HG03025 (cell line): ENCODE results near the gene TRAPPC11.

Source experiments
- ATAC-seq: cut with Tn5 transposase; IDR thresholded peaks from one replicate; pipeline ENCODE4 v1.9.1; 2021; ENCODE audit warnings: mild to moderate bottlenecking, moderate library complexity; ENCODE audit not compliant: unreplicated experiment, low FRiP score

The TRAPPC11 gene

GRCh38 chr4:183636923-183637322 lies 22.2 kb upstream of the TRAPPC11 start:
- no peak for ATAC-seq

GRCh38 chr4:183637461-183637860 lies 21.6 kb upstream of the TRAPPC11 start:
- ATAC-seq, result no peak

- no peak for ATAC-seq
These were observed 20.7 kb upstream of the TRAPPC11 start for GRCh38 chr4:183638436-183638835.

- no peak for ATAC-seq
These were observed 19.8 kb upstream of the TRAPPC11 start for GRCh38 chr4:183639291-183639690.

- no peak for ATAC-seq
These were observed 13.8 kb upstream of the TRAPPC11 start for GRCh38 chr4:183645326-183645725.

- no peak for ATAC-seq
These were observed 1.5 kb upstream of the TRAPPC11 start for GRCh38 chr4:183657564-183657963.

GRCh38 chr4:183658362-183659028 lies 598 bp upstream of the TRAPPC11 start:
- ATAC-seq, result peak; percentile 27

- ATAC-seq, result no peak
These were observed 764 bp downstream of the TRAPPC11 start for GRCh38 chr4:183659872-183660242.

- ATAC-seq, result no peak
These were observed 7.0 kb downstream of the TRAPPC11 start for GRCh38 chr4:183666088-183666487.

GRCh38 chr4:183670251-183670650 lies 11.2 kb downstream of the TRAPPC11 start:
- no peak for ATAC-seq

GRCh38 chr4:183670960-183671555 lies 12.0 kb downstream of the TRAPPC11 start:
- no peak for ATAC-seq

GRCh38 chr4:183674153-183674552 lies 15.1 kb downstream of the TRAPPC11 start:
- no peak for ATAC-seq

GRCh38 chr4:183675625-183676024 lies 16.5 kb downstream of the TRAPPC11 start:
- ATAC-seq, result no peak

- no peak for ATAC-seq
These were observed 22.0 kb downstream of the TRAPPC11 start for GRCh38 chr4:183681119-183681518.

- no peak for ATAC-seq
These were observed 27.4 kb downstream of the TRAPPC11 start for GRCh38 chr4:183686461-183686860.

- no peak for ATAC-seq
These were observed 29.1 kb downstream of the TRAPPC11 start for GRCh38 chr4:183688216-183688615.

GRCh38 chr4:183691006-183691405 lies 31.9 kb downstream of the TRAPPC11 start:
- ATAC-seq, result no peak

GRCh38 chr4:183691897-183692296 lies 32.8 kb downstream of the TRAPPC11 start:
- no peak for ATAC-seq

GRCh38 chr4:183698909-183699308 lies 39.8 kb downstream of the TRAPPC11 start:
- ATAC-seq, result no peak

- ATAC-seq, result no peak
These were observed 41.3 kb downstream of the TRAPPC11 start for GRCh38 chr4:183700407-183700806.

GRCh38 chr4:183702492-183702891 lies 43.4 kb downstream of the TRAPPC11 start:
- no peak for ATAC-seq

- ATAC-seq, result no peak
These were observed 55.5 kb downstream of the TRAPPC11 start for GRCh38 chr4:183714626-183715025.
